LNCAP (cell line): ENCODE results near the gene FAM229A.

Experiments used
- TF ChIP-seq, protein P1 (sequence below): fragments of 450-650 bp; IDR thresholded peaks from 2 replicates; pipeline ENCODE4 v1.5.1; 2017; ENCODE audit warnings: mild to moderate bottlenecking

The FAM229A gene

DNA sequence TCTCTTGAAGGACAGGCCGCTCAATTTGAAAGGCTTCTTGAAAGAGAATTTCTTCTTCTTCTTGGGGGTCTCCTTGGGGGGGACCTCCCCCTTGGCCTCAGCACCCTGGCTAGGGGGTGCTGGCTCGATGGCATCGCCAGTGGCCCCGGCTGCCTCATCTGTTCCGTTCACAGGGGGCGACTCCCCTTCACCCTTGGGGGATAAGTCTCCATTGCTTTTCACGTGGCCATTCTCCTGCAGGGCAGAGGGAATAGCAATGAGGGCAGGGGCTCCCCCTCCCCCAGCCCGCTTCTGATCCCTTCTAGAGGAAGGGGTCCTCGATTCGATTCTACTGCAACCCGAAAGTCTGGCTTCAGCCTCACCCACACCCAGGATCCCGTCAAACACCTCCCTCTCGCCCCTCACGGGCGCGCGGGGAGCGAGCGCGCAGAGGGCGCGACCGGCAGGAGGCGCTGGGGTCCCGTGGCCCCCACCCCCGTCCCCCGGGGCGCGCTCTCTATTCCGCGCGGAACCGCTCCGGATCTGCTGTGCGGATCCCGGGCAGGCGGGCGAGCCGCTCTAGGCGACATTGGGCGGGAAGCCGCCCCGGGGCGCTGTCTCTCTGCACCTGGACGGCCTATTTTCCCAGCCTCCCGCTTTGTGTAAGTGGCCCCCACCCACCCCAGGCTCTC lies 27.3 kb downstream of the FAM229A start:
- TF ChIP-seq, protein P1, sequence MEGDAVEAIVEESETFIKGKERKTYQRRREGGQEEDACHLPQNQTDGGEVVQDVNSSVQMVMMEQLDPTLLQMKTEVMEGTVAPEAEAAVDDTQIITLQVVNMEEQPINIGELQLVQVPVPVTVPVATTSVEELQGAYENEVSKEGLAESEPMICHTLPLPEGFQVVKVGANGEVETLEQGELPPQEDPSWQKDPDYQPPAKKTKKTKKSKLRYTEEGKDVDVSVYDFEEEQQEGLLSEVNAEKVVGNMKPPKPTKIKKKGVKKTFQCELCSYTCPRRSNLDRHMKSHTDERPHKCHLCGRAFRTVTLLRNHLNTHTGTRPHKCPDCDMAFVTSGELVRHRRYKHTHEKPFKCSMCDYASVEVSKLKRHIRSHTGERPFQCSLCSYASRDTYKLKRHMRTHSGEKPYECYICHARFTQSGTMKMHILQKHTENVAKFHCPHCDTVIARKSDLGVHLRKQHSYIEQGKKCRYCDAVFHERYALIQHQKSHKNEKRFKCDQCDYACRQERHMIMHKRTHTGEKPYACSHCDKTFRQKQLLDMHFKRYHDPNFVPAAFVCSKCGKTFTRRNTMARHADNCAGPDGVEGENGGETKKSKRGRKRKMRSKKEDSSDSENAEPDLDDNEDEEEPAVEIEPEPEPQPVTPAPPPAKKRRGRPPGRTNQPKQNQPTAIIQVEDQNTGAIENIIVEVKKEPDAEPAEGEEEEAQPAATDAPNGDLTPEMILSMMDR, result peak; percentile 72

DNA sequence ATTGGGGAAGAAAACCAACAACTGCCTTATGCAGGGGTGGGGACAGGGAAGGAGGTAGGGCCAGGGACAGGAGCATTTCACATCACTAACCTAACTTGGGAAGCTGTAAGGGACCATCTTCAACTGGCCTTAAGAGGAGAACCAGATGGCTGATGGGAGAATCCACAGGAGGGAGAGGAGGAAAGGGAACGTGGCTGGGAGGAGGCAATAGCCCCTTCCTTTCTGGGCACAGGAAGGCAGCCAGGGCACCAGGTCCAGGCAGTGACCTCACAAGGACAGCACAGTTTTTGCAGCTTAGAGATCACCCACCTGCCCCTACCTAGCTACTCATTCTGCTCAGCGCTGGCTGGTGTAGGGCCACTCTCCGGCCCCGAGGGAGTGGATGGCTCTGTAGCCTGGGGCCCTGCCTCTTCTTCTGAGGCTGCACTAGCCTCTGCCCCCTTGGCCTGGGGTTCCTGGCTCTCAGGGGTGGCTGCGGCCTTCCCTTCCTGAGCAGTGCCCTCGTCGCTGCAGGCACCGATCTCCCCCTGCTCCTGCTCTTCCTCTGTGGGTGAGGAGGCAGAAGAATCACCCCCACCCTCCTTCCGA lies 27.9 kb downstream of the FAM229A start:
- TF ChIP-seq, protein P1, result no peak

DNA sequence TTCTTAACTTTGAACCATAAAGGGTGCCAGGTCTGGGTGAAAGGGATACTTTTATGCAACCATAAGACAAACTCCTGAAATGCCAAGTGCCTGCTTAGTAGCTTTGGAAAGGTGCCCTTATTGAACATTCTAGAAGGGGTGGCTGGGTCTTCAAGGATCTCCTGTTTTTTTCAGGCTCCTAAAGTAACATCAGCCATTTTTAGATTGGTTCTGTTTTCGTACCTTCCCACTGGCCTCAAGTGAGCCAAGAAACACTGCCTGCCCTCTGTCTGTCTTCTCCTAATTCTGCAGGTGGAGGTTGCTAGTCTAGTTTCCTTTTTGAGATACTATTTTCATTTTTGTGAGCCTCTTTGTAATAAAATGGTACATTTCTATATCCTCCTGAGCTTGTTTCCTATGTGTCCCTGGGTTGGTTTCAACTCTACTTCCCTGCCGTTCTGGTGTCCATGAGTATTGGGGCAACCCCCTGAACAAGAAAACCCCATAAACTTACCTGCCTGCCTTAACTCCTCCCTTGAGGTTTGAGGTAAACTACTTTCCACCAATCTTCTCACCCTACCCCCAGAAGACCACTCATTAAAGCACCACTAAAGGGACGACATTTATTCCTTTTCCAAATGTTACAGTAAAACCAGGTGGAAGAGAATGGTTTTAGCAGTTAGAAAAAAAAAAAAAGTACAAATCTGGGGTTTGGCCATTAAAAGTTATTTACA lies 28.9 kb downstream of the FAM229A start:
- TF ChIP-seq, protein P1, result no peak

DNA sequence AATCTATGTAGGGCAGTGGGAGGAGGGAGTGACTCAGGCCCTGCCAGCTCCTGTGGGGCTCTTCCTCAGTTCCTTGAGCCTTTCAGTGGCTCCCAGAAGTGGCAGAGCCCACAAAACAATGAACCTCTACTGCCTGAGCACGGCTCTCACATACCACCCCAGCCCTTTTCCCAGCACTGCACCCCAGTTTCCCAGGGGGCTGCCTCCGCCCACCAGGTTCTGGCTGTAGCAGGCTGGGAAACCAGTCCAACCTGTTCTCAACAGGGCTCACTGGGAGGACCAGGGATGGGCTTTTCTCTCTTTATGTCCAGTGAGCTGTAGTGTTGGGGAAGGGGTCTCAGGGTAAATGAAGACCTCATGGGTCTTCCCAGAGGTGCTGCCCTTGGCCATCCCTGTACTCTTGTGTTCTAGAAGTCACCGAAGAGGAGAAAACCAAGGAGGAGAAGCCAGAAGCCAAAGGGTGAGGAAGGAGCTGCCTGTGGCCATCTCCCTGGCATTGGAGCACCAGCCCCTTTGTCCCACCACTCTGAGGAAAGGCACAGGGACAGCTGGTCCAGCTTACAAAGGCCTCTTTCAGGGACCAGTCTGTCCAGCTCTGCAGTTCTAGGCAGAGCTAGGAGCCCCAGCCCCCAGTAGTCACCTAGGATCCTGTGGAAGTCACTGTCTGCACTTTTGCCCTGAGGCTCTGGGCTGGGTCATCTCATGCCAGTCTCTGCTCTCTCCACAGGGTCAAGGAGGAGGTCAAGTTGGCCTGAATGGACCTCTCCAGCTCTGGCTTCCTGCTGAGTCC lies 29.8 kb downstream of the FAM229A start:
- TF ChIP-seq, protein P1, result no peak

DNA sequence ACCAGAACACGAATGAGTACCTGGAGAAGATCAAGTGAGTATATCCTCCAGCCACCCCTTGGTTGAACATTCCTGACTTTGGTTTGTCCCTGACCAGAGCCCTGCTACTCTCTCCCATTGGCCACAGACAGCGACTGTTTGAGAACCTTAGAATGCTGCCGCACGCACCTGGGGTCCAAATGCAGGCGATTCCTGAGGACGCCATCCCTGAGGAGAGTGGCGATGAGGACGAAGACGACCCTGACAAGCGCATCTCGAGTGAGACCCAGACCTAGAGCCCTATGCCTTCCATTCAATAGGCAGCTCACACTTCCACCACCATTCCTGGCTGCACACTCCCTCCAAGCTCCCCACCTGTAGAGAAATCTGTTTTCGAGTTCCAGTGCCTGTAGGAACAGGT lies 30.7 kb downstream of the FAM229A start:
- TF ChIP-seq, protein P1, result no peak

DNA sequence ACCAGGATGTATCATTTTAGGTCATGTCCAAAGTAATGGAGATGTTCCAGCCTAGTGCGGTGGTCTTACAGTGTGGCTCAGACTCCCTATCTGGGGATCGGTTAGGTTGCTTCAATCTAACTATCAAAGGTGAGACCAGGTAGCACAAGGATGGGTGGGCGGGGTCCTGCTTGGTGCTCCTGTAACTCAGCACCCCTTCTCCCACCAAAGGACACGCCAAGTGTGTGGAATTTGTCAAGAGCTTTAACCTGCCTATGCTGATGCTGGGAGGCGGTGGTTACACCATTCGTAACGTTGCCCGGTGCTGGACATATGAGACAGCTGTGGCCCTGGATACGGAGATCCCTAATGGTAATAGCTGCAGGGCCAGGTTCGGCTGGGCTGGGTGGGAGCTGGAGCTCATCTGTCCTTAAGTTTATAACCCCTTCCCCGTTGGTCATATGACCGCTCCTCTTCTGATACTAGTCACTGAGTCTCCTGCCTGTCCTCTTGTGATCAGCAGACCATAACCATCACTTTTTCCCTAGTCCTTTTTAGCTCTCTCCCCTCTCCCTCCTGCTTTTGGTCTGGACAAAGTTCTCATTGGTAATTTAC lies 31.6 kb downstream of the FAM229A start:
- TF ChIP-seq, protein P1, result no peak

DNA sequence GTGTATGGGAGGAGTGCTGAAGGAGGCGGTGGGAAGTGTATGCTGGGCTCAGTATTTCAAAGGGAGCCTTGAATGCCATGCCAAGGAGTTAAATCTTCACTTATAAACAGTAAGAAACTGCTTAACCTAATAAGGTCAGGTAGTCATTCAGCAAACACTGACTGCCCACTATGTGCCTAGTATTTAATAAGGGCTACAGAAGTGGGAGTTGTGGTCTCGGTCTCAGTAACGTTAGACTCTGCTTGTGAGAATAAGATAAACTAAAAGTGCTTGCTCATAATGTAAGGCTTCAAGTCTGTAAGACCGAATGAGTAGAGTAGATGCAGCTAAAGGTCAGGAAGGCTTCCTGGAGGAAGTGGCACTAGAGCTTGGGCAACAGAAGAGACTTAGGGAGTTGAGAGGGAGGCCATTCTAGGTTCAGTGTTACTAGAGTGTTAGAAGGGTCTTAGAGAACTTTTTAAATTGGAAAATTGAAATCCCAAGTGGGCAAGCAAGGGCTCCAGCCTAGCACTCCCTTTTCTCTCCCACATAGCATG lies 32.3 kb downstream of the FAM229A start:
- TF ChIP-seq, protein P1, result no peak
